GM19328 (cell line): ENCODE results near the gene JADE2.

Experiments
- ATAC-seq: cut with Tn5 transposase; IDR thresholded peaks from one replicate; pipeline ENCODE4 v1.9.1; 2021; ENCODE audit warnings: mild to moderate bottlenecking, moderate library complexity; ENCODE audit not compliant: unreplicated experiment

Gene JADE2

DNA sequence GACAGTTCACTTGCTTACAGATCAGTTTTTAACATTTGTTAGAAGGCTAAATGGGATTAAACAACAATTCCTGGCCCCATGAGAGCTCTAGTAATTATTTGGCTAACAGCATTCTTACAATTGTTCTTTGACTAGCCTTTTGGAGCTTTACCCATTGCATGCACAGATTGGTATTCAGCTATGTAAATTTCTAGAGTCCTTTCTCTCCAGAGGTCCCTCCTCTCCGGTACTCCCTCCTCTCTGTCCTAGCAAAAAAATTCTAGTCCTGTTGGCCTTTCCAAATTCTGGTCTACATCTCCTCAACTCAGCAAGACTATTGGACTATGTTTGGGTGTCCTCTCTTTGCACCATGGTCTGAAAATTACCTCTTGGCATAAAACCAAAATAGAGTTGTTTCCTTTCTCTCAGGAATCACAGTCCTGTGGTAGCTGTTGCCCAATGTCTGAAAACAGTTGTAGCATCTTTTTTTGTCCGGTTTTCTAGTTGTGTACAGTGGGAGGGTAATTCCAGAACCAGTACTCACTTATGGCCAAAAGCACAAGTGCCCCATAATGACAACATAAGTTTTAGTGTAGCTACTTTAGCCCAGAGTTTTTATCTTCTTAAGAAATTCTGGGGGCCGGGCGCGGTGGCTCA lies 89.1 kb downstream of the JADE2 start:
- no peak for ATAC-seq

DNA sequence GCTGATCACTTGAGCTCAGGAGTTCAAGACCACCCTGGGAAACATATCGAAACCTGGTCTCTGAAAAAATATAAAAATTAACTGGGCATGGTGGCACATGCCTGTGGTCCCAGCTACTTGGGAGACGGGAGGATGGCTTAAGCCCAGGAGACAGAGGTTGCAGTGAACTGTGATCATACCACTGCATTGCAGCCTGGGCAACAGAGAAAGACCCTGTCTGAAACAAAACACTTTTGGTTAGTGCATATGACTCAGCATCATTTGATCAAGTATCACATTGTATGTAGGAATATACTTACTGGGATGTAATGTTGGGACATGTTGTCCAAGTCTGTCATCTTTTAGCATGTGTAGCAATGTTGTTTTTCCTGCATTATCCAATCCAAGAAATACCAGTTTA lies 95.2 kb downstream of the JADE2 start:
- no peak for ATAC-seq

DNA sequence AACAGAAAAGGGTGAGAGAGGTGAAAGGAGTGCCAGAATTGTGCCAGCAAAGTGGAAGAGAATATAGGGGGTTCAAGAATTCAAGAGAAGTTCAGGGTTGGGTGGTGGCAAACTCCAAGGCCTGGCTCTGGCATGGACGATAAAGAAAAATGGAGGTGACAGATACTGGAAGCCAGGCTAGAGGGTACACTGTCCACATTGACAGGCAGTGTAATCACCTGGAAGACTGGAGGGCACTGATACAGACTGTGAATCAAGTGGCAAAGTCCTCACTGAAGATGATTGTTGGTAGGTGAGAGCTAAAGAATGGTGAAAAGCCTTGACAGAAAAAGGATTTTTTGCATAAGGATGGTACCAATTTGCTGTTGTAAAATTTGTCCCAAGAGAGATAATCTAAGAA lies 100.1 kb downstream of the JADE2 start:
- no peak for ATAC-seq

DNA sequence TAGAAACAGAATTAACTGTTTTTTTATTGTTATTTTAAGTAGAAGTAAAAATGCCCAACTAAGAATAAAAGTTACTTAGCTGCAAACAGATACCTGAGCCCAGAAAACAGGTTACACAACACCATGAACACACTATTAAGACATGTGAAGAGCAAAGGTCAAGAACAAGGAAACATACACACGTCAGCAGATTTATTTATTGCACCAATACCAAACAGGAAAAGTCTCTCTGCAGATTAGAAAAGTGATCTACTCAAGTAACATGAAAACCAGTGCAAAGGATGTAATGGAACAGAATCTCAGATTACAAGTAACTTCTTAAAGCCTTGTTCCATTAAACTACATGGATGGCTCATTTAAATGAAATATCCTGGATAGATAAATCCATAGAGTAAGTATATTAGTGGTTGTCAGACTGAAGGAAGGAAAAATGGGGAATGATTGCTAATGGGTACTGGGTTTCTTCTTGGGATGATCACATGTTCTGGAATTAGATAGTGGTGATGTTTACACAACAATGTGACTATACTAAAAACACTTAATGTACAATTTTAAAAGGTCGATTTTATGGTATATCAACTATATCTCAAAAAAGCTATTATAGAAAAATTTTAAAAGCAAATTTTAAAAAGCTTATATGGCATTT lies 101.0 kb downstream of the JADE2 start:
- ATAC-seq: no peak
